AG04449 (cell line): ENCODE measurements around the gene CENPO.

Source experiments
- CTCF ChIA-PET: fragments of 350-600 bp; formaldehyde crosslinking; extraction: SDS; loops from one replicate; lab custom pipeline; 2021; ENCODE audit warnings: antibody characterized with exemption; lab: Yijun Ruan, JAX
- POLR2A ChIA-PET: fragments of 400-600, 350-600 bp; formaldehyde crosslinking; extraction: SDS; loops from one replicate; lab custom pipeline; 2020; ENCODE audit warnings: antibody characterized with exemption, inconsistent platforms; lab: Yijun Ruan, JAX
- DNase-seq: peaks from one replicate; pipeline ENCODE4 v3.0.0-alpha.2; 2010; ENCODE audit warnings: low read depth, low spot score
- H3K4me3 ChIP-seq: 2 replicates; pipeline ENCODE4 v1.5.1; 2011; ENCODE audit warnings: low read depth, mild to moderate bottlenecking, control low read depth, low read length
- TF ChIP-seq, protein P1 (sequence below): IDR thresholded peaks from one replicate; pipeline ENCODE4 v1.5.1; 2011; ENCODE audit warnings: mild to moderate bottlenecking, moderate library complexity, low read length, control low read depth, inconsistent platforms; ENCODE audit not compliant: insufficient read depth; ENCODE audit errors: missing control alignments

Gene CENPO

DNA sequence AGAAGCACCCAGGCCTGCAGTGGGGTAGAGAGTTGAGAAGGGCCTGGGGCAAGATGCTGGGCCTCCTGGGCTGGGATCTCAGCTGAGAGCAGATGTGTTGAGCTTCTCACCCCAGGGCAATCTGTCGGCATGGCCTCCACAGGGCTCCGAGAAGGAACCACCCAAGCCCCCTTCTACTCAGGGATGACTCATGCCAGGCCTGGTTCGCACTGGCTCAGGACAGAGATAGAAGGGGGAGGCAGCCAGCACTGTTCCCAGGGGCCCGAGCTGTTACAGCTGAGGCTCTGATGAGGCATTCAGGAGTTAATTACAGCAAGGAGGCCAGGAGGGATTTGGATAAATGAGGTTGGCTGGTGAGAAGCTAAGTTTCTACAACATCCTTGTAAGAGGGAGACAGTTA lies 62.5 kb downstream of the CENPO start:
- DNase-seq = no peak
- CTCF ChIA-PET = interaction anchor here (0.7 to 1.8 kb wide), 4 partner anchors 11 to 446 kb away, joined by 3 to 9 read pairs (median 4); no protein-coding TSS in a partner anchor
- H3K4me3 ChIP-seq = no peak overlapping the region
- POLR2A ChIA-PET = no interaction called here
- TF ChIP-seq, protein P1, sequence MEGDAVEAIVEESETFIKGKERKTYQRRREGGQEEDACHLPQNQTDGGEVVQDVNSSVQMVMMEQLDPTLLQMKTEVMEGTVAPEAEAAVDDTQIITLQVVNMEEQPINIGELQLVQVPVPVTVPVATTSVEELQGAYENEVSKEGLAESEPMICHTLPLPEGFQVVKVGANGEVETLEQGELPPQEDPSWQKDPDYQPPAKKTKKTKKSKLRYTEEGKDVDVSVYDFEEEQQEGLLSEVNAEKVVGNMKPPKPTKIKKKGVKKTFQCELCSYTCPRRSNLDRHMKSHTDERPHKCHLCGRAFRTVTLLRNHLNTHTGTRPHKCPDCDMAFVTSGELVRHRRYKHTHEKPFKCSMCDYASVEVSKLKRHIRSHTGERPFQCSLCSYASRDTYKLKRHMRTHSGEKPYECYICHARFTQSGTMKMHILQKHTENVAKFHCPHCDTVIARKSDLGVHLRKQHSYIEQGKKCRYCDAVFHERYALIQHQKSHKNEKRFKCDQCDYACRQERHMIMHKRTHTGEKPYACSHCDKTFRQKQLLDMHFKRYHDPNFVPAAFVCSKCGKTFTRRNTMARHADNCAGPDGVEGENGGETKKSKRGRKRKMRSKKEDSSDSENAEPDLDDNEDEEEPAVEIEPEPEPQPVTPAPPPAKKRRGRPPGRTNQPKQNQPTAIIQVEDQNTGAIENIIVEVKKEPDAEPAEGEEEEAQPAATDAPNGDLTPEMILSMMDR = no peak

DNA sequence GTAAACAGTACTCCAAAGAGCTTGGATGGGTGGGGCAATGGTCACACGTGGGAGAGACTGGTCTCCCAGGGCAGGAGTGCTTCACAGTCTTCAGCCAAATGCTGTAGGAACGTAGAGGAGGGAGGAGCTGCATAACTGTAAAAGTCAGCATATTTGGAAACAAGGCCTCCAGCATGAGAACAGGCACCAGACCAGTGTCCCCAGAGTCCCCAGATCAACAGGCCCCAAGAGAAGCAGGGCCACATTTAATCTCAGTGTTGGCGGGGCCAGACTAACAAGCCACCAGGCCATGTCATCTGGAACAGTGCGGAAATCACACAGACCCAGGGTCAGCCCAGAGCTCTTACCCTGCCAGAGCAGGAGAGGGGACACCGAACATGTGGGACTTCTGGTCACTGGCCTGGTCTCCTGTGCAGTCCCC lies 63.6 kb downstream of the CENPO start:
- H3K4me3 ChIP-seq = no peak overlapping the region
- CTCF ChIA-PET = interaction anchor here (1.1 kb wide), 2 partner anchors 252 to 773 kb away, joined by 3 read pairs; no protein-coding TSS in a partner anchor
- POLR2A ChIA-PET = no interaction called here
- no peak for DNase-seq
- TF ChIP-seq, protein P1 = no peak

DNA sequence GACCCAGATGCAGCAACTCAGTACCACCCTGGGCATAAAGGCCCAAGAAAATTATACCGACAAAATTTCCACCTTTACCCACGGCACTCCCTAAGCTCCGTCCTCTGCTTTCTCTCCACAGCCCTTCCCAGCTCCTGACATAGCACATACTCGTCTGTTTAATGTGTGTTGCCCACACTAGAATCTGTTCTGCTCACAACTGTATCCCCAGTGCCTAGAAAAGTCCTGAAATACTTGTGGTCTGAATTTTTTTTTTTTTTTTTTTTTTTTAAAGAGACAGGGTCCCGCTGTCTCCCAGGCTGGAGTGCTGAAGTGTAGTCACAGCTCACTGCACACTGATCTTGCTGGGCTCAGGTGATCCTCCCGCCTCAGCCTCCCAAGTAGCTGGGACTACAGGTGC lies 64.5 kb downstream of the CENPO start:
- TF ChIP-seq, protein P1 = no peak
- no peak overlapping the region for H3K4me3 ChIP-seq
- ChIA-PET CTCF (interaction anchor here (0.6 to 1.1 kb wide), 3 partner anchors 253 to 774 kb away, joined by 3 read pairs; no protein-coding TSS in a partner anchor), POLR2A (no interaction called here)
- DNase-seq = no peak

DNA sequence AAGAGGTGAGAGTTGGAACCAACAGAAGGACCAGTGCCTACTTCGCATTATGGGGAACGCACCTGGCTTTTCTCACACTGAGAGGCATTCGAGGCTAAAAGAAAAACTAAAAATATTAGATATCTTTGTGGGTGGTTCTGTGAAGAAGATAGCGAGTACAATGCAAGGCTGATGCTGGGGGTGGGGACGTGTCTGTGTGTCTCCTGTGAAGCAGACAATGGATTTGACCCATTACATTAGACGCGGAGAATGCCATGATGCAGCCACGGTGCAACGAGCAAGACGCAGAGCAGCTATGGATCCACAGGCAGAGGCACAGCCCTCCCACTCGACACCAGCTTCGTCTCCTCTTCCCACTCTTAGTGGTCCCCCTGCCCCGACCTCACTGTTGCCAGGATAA lies 65.8 kb downstream of the CENPO start:
- no peak for DNase-seq
- CTCF ChIA-PET = no interaction called here
- H3K4me3 ChIP-seq = no peak overlapping the region
- POLR2A ChIA-PET = no interaction called here
- TF ChIP-seq, protein P1 = no peak

DNA sequence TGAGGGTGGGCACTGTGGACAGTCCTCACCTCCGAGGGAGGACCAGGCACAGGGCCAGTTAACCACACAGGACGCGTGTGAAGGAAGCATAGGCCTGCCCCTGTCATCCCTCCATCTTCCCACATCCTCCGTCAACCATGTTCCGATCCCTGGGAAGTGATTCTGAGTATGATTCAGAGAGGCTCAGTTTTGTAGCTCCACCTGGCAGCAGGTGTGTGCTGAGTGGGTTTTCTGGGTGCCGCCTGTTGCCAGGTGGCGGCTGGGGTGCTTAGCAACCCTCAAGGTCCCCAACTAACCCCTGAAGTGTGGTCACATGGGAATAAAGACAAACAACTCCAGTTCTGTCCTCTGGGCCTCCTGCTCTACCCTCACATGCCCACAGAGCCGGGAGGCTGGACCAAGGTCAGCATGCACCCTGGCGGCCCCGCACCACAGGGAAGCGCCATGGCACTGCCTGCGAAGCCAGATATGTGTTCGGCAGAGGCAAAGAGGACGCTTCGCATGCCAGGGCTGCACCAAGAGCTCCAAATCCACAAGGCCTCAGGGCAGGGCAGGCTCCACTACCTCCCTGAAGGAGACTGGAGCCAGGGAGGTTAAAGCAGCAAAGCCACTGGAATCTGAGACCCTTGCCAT lies 66.9 kb downstream of the CENPO start:
- ChIA-PET POLR2A (no interaction called here), CTCF (no interaction called here)
- DNase-seq = no peak
- H3K4me3 ChIP-seq = no peak overlapping the region
- TF ChIP-seq, protein P1 = no peak

DNA sequence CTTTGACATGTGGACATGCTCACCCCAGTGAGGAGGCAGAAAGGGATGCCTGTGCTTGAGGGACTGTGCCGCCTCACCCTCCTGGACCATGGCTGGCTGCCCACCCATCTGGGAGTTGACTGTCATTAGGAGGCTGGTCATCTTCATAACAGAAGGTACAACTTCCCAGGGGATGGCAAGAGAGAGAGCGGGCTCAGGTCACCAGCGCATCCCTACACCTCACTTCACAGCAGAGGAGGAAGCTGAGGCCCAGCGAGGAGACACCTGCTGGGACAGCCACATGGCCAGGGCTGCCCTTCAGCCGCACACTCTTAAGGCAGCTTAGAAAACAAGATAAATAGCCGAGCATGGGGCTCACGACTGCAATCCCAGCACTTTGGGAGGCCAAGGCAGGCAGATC lies 67.4 kb downstream of the CENPO start:
- CTCF ChIA-PET = no interaction called here
- no peak for DNase-seq
- POLR2A ChIA-PET = no interaction called here
- TF ChIP-seq, protein P1 = no peak
- H3K4me3 ChIP-seq = no peak overlapping the region
